Measurements from ENCODE around the gene LIN7A.
"Not testable (repeated sequence)": the region's sequence is repeated elsewhere in the genome, so short reads cannot be mapped to it uniquely, and the experiment has no call there.

DNA sequence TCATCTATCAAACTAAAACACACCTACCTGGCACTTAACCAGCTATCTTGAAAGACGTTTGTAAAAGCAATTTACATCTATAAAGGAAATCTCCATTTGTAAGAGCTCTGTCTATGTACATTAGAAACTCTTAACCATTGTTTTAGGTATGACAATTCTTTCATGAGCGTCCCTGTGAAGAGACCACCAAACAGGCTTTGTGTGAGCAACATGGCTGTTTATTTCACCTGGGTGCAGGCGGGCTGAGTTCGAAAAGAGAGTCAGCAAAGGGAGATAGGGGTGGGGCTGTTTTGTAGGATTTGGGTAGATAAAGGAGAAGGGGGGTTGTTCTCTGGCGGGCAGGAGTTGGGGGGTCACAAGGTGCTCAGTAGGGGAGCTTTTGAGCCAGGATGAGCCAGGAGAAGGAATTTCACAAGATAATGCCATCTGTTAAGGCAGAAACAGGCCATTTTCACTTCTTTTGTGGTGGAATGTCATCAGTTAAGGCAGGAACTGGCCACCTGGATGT, 154.7 kb downstream of the LIN7A start:
- not testable (repeated sequence) for TF ChIP-seq EP300, POLR2A (IDR thresholded peaks at IDR 0.05)
- TF ChIP-seq, protein P1, sequence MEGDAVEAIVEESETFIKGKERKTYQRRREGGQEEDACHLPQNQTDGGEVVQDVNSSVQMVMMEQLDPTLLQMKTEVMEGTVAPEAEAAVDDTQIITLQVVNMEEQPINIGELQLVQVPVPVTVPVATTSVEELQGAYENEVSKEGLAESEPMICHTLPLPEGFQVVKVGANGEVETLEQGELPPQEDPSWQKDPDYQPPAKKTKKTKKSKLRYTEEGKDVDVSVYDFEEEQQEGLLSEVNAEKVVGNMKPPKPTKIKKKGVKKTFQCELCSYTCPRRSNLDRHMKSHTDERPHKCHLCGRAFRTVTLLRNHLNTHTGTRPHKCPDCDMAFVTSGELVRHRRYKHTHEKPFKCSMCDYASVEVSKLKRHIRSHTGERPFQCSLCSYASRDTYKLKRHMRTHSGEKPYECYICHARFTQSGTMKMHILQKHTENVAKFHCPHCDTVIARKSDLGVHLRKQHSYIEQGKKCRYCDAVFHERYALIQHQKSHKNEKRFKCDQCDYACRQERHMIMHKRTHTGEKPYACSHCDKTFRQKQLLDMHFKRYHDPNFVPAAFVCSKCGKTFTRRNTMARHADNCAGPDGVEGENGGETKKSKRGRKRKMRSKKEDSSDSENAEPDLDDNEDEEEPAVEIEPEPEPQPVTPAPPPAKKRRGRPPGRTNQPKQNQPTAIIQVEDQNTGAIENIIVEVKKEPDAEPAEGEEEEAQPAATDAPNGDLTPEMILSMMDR (IDR thresholded peaks at IDR 0.05), result not testable (repeated sequence)

Data from upper lobe of left lung (tissue), 4 donors.